NK-92 (cell line): Measurements from ENCODE around the gene KRT8.
"Not testable (repeated sequence)": the region's sequence is repeated elsewhere in the genome, so short reads cannot be mapped to it uniquely, and the experiment has no call there.

ENCODE experiments used
- DNase-seq: peaks from one replicate; lab custom pipeline; 2025; ENCODE audit not compliant: unreplicated experiment; lab: John Stamatoyannopoulos, UW

The KRT8 gene

GRCh38 chr12:52904509-52905300 lies at the start of gene KRT8:
Gene KRT8, minus strand, starts transcription at chr12:52905076. Its CDS starts 95 bp downstream, at chr12:52904981.
- not testable (repeated sequence) for DNase-seq

GRCh38 chr12:52953181-52953841 lies 48.4 kb upstream of the KRT8 start:
- DNase-seq, result no peak

GRCh38 chr12:52952076-52952801 lies 47.4 kb upstream of the KRT8 start:
- DNase-seq, result no peak

GRCh38 chr12:52951640-52952039 lies 46.8 kb upstream of the KRT8 start:
- no peak for DNase-seq

GRCh38 chr12:52951126-52951525 lies 46.2 kb upstream of the KRT8 start:
- DNase-seq, result no peak

GRCh38 chr12:52950553-52950952 lies 45.7 kb upstream of the KRT8 start:
- DNase-seq, result no peak

- no peak for DNase-seq
These were observed 44.8 kb upstream of the KRT8 start for GRCh38 chr12:52949413-52950331.

- DNase-seq, result no peak
These were observed 43.0 kb upstream of the KRT8 start for GRCh38 chr12:52947738-52948423.

- no peak for DNase-seq
These were observed 42.1 kb upstream of the KRT8 start for GRCh38 chr12:52946797-52947547.

- DNase-seq, result no peak
These were observed 41.5 kb upstream of the KRT8 start for GRCh38 chr12:52946334-52946733.

GRCh38 chr12:52945389-52946232 lies 40.7 kb upstream of the KRT8 start:
- DNase-seq, result no peak

GRCh38 chr12:52944683-52945388 lies 40.0 kb upstream of the KRT8 start:
- DNase-seq, result no peak

- DNase-seq, result no peak
These were observed 38.0 kb upstream of the KRT8 start for GRCh38 chr12:52942901-52943181.

- DNase-seq, result no peak
These were observed 37.4 kb upstream of the KRT8 start for GRCh38 chr12:52942066-52942900.

- no peak for DNase-seq
These were observed 24.7 kb upstream of the KRT8 start for GRCh38 chr12:52929538-52929937.

- DNase-seq, result no peak
These were observed 23.1 kb upstream of the KRT8 start for GRCh38 chr12:52927964-52928363.

GRCh38 chr12:52926596-52927234 lies 21.8 kb upstream of the KRT8 start:
- DNase-seq, result no peak
